Stimulated activated CD8-positive, alpha-beta memory T cell treated with anti-CD3 and anti-CD28 coated beads, Interleukin-2, amount 100 ng/mL, for 48 hours (primary cell): ENCODE measurements around the gene TNS1.
"Not testable (repeated sequence)": the region's sequence is repeated elsewhere in the genome, so short reads cannot be mapped to it uniquely, and the experiment has no call there.

ENCODE experiments used
- DNase-seq, 2 donors: peaks; one replicate each; pipeline ENCODE4 v3.0.0-alpha.2; 2020; ENCODE audit warnings: low read depth in 2 of 2

The TNS1 gene

DNA sequence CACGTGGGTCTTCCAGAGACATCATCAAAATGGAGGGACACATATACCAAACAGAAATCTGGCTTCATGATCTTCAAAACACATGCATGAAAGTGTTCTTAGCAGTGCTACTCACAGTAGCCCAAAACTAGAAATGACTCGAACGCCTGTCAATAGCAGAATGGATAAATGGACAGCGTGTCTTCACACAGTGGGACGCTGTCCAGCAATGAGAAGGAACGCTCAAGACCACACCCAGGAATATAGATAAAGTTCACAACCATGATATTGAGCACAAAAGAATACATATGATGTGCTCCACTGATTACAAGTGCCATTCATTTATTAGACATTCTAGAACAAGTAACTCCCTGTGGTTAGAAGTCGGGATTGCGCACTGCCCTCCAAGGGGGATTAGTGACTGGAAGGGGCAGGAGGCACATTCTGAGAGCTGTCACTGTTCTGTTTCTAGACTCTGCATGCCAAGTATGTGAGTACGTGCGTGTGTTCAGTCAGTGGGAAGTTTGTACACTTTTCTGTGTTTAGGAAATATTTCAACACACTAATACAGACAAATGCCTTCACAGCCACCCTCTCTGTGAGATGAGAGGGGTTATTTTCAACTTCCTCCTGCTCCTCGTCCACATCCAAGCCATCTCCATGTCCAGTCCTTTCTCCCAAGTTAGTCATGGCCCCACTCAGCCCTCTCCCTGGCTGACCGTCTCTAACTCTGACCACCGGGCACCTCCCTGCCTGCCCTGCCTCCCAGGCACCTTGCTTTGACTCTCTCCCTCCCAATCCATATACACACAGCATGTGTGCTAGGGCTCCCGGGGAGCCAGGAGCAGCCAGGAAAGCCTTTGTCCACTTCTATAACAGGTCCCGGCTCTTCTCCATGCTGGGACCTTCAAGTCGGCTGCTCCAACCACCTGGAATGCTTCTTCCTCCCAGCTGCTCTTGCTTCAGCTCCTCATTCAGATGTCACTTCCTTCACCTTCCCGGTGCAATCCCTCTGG lies 26.9 kb upstream of the TNS1 start:
- no peak for DNase-seq

DNA sequence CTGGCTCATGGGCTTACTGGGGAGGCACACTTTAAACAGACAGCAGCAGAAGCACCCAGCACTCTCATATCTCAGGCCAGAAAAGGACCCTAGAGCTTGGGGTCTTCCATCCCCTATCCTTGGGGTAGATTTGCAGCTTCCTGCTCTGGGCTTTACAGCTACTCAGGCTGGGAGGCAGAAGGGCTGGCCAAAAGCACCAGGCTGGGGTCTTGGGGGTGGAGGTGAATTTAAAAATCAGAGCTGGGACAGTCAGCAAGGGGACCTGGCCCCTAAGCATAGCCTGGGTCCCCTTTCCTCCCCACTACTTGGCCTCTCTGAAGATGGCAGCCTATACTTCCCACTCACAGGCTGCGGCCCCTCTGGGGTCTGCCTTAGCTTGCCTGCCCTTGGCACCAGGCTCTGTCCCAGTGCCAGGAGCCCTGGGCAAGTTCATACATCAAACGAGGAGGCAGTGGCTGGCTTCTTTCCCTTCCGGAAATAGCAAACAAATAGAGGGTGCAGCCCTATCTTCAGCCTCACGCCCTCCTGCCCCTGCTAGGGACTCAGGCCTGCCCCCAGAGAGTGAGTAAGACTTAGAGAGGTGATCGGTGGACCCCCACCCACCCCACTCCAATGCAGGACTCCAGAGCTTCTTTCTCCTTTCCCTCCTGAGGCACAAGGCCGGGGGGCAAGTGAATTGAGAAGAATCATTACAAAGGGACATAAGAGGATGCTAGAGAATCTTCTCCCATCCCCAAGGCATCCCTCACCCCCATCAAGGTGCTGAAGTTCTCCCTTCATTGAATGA lies 26.0 kb upstream of the TNS1 start:
- no peak for DNase-seq

DNA sequence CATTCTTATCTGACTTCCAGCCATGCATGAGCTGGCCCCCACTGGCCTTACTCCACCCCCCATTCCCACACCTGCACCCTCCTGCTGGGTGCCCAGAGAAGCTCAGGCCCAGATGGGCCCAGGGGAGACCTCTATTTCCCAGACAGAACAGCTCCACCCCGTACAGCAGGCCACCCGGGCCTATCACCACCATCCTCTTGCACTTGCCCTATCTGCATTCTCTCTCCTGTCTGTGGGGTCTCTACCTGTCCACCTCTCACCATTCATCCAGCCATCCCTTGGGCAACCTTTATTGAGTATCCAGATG lies 25.3 kb upstream of the TNS1 start:
- no peak for DNase-seq

DNA sequence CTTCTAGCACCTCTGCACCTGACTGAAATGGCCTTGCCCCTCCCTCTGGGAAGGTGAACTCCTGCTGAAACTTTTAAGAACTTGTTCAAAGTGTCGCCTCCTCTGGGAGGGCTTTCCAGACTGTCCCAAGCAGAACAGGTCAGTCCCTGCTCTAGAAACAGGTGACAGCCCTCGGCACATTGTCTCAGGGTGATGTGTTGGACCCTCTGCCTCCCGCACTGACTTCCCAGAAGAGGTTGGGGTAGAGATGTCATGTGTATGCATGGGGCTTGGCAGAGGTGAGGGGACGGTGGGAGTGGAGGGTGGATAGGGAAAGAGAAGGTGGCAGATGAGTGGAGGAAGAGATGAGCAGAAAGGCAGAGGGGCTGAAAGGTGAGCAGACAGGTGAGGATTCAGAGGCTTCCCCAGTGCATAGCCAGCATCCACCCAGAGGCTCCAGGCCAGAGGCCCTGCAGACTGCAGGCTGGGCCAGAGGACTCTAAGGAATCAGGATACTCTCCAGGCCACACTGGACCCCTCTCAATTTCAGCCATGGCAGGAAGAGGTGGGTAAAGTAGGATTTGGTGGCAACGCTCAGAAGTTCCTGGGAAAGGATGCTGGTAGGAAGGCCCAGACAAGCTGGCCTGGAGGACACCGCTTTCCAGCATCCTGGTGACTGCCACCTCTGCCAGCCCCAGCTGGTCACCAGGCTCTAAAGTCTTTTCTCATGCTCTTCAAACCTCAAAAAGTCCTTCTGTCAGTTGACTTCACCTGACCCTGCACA lies 24.8 kb upstream of the TNS1 start:
- DNase-seq: no peak

DNA sequence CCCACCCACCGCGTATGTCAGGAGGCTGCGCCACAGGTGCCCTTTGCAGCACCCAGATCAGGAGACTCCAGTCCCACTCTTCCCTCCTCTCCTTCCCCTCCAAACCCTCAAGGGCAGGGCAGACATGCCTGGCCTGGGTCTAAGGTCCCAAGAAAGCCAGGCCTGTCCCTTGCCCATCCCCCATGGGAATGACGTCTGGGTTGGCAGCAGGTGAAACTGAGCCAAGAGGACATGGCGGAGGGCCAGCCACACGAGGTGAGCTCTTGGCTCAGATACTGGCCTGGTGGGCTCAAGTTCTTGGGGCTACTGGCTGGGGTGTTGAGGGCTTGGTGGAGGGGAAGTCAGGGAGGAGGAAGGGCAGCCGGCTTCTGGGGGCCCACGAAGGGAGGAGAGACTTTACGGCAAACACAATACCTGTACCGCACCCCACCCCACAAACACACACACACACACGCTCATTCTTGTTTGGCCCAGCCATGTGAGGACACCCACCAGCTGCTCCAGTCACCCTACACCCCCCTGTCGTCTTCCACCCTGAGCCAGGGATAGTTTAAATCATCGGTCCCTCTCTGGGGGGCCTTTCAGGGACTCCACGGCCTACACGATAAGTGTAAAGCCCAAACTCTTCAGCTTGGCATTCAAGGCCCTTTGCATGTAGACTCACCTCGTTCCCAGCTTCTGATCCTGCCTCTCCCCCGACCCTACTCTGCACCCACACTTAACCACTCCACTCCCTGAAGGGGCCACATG lies 24.1 kb upstream of the TNS1 start:
- DNase-seq: no peak

DNA sequence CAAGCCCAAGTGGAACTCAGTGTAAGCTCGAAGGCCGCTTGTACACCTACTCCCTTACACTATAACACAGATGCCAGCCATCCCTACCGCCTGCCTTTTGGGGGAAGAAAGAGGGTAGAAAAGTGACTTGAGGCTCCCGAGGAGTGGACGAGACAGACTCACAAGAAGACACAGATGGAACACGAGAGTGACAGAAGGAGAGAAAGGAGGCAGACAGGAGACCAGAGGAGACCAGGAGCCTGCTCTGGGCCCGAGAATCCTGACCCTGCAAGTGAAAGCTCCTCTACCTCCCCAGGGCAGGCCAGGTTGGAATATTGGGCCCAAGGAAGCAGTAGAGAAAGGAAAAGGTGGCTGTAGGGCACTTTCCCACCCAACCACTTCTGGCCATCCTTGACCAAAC lies 23.4 kb upstream of the TNS1 start:
- no peak for DNase-seq

DNA sequence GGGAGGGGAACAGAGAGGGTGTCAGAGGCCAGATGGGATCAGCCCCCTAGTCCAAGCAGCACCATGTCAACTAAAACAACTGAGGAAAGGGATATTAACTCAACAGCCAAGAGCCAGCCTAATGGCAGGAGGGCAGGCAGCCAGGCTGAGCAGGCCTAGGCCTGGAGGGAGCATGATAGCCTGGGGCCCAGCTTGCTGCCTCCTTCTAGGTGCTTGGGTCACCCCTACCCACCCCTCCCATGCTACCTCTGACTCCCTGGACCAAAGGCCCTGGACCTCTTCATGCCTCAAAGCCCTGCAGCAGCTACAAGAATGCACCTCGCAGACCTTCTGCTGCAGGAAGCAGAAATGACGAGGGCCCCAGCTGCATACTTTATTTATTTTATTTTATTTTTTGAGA lies 22.1 kb upstream of the TNS1 start:
- DNase-seq: no peak

DNA sequence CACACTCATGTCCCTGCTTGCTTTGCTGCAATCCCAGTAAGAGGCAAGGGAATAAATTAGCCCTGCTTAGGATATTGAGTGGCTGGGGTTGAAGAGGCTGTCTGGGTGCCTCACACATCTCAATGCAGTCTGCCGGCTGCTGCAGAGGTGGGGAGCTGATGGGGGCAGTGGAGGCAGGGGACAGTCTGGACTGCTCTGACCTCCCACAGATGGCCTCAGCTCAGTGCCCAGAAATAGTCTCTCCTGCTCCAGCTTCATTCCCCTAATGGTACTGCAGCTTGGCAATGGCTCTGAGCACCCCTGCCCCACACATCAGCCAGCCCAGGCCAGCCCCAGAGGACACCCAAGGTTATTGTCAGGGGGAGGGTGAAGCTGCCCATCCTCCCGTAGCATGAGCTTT lies 21.5 kb upstream of the TNS1 start:
- no peak for DNase-seq

DNA sequence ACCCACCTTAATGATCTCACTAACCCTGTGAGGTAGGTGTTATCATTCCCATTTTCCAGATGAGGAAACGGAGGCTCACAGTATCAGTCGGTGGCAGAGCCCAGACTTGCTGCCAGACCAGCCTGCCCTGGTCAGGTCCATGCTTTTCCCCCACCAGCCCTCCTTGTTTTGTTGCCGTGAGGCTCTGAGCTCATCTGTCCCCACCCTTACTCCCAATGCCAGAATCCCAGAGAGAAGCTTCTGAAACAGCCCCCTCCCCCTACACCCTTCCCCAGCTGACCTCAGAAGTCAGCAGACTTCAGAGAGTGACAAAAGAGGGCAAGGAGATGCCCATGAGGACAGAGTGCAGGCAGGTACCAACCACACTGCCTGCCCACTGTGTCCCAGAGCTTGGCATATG lies 20.8 kb upstream of the TNS1 start:
- no peak for DNase-seq

DNA sequence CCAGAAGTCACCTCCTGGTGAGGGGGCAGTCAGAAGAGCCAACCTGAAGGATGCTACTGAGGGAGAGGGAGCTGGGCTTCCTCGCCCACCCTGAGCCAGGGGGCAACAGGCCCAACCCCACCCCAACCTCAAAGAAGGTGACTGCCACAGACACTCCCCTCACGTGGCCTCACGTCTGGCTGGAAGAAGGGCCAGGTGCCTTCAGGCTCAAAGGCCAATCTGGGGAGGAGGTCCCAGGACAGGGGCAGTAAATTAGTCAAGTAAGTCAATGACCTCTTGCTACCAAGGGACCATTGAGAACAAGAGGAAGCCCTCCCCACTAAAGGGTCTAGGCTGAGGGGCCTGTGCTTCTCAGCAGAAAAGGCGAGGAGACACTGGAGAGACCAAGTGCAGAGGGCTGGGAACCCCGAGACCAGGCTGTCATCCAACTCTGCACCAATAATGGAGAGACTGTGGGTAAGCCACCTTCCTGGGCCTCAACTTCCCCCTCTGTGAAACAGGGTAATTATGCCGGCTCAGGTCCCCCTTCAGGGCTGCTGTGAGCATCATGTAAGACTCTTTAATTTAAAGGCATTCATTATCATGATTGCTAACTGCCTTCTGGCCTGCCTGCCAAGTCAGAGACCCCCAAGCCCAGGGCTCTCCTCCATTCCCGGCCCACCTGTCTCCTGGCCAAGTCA lies 20.2 kb upstream of the TNS1 start:
- DNase-seq: no peak

DNA sequence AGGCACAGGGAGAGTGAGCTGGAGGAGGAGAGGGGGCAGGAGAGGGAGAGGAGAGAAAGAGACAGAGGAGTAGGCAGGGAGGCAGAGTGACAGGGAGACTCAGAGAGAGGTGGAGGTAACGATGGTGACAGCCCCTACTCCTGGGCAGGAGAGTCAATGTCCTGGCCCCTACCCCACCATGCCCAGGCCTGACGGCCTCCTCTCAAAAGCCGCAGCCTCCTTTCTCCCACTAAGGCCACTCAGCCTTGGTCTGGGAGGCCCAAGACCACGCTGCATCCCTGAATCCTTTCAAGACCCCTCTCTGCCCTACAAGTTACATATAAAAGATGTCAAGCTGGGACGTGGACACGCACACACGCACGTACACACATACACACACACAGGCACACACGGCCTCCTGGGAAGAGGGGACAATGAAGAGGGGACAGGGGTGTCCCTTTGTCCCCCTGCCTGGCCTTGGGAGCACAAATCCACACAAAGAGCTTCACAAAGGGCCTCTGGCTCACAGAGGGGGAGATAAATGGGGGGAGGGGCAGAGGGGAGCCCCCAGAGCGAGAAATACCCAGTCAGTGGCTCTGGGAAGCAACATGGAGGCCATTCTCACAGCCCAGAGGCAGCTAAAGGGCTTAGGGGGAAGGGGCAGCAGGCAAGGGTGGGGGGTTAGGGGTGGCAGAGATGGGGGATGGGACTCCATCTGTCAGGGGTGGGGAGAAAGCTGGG lies 19.5 kb upstream of the TNS1 start:
- DNase-seq: no peak

DNA sequence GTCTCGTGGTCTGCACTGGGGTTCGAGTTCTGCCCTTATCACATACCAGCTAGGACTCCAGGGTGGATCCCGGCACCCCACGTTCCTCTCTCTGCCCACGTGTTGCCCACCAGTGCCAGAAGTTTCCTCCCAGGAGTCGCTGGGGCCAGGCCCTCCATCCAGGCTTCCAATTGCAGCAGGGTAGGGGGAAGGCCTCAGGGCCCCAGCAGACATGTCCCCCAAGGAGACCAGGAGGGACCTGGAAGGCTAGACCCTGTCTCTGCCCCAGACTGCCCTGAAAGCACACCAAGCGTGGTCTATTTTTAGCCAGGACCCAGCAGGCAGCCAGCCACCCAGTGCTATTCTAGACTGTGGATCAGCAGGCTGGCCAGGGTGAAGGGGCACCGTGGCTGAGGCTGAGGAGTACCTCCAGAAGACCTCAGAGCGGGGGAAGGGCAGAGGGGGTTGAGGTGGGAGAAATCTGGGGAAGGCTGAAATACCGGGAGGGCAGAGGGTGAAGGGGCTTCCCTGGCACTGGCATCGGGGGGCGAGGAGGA lies 18.8 kb upstream of the TNS1 start:
- DNase-seq: no peak

DNA sequence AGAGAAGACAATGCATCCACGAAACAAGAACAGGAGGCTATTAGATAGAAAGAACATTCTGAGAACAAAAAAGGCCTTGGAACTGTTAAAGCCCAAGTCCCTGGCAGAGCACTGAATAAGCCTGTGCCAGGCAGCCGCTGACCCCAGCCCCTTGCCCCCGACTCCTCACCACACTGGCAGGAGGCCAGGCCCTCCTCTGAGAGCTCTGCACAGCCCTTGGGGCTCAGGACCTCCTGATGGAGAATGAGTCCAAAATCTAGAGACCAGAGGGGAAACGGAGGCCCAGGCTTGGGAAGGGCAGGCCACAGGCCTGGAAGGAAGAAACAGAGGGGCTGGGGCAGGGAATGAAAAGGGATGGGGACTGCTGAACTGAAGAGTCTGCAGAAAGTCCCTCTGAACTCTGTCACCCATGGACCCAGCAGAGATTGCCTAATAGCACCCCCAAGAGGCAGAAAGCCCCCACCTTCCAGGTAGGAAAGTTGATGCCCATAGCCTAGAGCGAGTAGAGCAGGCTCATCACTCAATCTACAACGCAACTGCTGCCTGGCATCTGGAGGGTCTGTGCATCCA lies 18.3 kb upstream of the TNS1 start:
- no peak for DNase-seq

DNA sequence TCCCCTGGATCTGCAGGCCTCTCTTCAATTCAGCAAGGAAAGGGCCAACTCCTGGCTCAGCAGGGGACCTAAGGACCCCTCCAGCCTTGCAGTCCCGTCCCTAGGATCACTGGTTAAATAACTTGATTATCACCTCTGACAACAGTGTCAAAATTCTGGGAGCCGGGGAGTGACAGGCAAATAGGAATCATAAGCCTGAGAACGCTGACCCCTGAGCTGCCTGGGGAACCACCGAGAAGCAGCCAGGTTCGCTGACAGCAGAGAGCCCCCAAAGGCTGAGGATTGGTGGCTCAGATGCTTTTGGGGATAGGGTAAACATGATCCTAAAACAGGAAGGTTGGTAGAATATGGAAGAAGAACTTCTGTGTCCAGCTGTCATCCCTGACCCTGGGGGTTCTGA lies 17.5 kb upstream of the TNS1 start:
- DNase-seq: no peak

DNA sequence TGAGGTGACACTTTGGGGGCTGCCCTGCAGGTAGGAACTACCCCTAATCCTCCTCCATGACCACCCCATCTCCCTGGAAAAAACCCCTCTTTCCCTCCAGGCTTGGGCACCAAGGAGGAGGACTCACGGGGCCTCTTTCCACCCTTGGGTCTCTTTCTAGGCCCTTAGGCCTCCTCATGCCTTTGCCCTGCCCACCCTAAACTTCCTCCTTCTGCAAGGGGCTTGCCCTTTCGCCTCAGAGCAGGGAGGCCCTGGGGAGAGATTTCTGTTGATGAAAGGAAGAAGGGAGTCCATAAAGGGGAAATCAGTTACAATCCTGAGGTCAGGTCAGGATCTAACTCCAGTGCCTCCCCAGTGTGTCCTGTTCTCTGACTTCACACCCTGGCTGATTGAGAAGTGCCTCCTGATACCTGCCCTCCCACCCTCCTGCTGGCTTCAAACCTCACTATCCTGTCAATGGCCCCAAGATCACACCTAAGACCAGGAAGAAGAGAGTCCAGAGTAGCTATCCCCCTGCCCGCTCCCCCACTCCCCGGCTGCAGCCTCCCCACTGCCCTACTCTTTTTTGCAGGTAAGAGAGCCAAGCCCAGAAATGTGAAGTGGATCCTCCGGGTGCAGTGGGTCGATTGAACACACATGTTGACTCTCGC lies 16.7 kb upstream of the TNS1 start:
- no peak for DNase-seq

DNA sequence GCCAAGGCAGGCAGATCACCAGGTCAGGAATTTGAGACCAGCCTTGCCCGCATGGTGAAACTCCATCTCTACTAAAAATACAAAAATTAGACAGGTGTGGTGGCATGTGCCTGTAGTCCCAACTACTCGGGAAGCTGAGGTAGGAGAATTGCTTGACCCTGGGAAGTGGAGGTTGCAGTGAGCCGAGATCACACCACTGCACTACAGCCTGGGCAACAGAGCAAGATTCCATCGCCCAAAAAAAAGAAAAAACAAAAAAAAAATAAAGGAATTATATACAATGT lies 16.0 kb upstream of the TNS1 start:
- not testable (repeated sequence) for DNase-seq

DNA sequence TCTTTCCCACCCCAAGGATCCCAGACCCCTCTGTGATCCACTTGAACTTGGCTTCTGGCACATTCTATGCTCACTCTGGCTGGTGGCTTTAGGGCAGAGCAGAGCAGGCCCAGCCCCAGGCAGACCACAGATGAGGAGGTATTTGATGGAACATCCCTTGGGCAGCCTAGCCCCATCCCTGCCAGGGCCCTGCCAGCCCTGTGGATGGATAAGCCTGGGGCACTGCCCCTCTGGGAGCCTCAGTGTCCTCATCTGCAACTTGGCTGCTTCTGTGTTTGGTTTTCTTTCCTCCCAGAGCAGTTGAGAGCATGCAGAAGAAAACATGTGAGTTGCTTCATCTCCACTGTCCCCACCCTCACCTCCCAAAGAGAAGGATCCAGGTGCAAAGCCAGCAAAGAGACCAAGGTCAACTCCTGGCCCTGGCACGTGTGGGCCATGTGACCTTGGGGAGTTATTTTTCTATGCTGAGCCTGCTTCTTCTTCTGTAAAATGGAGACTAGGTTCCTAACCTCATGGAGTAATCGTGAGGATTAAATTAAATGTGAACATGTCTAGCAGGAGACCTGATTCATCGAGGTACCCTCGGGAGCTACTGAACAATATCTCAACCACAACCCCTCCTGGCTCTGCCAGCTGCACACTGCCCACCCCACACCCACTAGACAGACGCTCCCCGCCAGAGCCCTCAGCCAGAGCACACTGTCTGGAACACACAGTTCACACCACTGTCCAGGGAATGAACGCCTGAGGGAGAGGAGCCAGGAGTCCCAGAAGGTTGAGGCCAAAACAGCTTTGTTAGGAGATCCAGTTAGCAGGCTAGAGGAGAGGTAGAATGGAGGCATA lies 14.6 kb upstream of the TNS1 start:
- DNase-seq: no peak

DNA sequence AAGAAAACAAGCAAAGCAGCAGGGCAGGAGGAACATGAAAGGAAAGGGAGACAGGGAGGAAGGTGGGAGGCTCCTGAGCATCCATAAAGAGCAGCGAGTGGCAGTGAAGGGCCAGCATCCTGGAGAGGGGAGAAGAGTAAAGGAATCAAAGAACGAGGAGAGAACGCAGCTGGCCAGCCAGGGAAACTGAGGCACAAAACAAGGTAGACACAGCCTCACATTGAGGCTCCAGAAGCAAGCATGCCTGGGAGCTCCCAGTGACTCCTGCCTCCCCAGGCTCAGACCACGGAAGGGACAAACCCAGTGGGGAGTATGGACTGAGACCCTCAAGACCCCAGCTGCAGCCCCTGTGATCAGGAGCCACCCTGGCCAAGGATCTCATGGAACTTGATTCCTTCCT lies 14.0 kb upstream of the TNS1 start:
- no peak for DNase-seq
